Coronary artery (tissue), 2 donors: ENCODE results near the gene ZBTB20.

Experiments used
- DNase-seq: peaks from one replicate; pipeline ENCODE4 v3.0.0-alpha.2; 2017; ENCODE audit warnings: low spot score
- H3K27ac ChIP-seq, 2 donors: fragments of 200-600 bp; sonication (generic); one replicate each; pipeline ENCODE4 v1.5.1; 2016 to 2019
- H3K4me3 ChIP-seq: fragments of 200-600 bp; sonication (generic); 2 replicates; pipeline ENCODE4 v1.5.1; 2016; ENCODE audit warnings: mild to moderate bottlenecking, moderate library complexity
- CTCF ChIP-seq: fragments of 200-600 bp; sonication (generic); IDR thresholded peaks from one replicate; pipeline ENCODE4 v1.5.1; 2019; ENCODE audit warnings: antibody characterized with exemption

ZBTB20 gene

GRCh38 chr3:114552527-114552812 lies 594.6 kb downstream of the ZBTB20 start:
- TF ChIP-seq CTCF: no peak
- Histone ChIP-seq H3K4me3 (no peak overlapping the region), H3K27ac (no peak overlapping the region)
- no peak for DNase-seq

GRCh38 chr3:114551770-114552526 lies 595.1 kb downstream of the ZBTB20 start:
- no peak for TF ChIP-seq CTCF
- no peak for DNase-seq

GRCh38 chr3:114550165-114550564 lies 596.9 kb downstream of the ZBTB20 start:
- Histone ChIP-seq H3K4me3 (no peak overlapping the region), H3K27ac (no peak overlapping the region)
- DNase-seq: no peak
- TF ChIP-seq CTCF: no peak

More at GRCh38 chr3:114551770-114552526, 595.1 kb downstream of the ZBTB20 start:
- Histone ChIP-seq H3K27ac (no peak overlapping the region), H3K4me3 (no peak overlapping the region)

- Histone ChIP-seq H3K27ac (no peak overlapping the region), H3K4me3 (no peak overlapping the region)
- TF ChIP-seq CTCF: no peak
- no peak for DNase-seq
Observed at GRCh38 chr3:114545193-114545592, 601.9 kb downstream of the ZBTB20 start.

GRCh38 chr3:114542359-114542758 lies 604.7 kb downstream of the ZBTB20 start:
- no peak for DNase-seq
- TF ChIP-seq CTCF: no peak
- Histone ChIP-seq H3K4me3 (no peak overlapping the region), H3K27ac (no peak overlapping the region)

- Histone ChIP-seq H3K27ac (no peak overlapping the region), H3K4me3 (no peak overlapping the region)
- TF ChIP-seq CTCF: no peak
- no peak for DNase-seq
Observed at GRCh38 chr3:114539525-114539924, 607.6 kb downstream of the ZBTB20 start.

GRCh38 chr3:114538211-114538610 lies 608.9 kb downstream of the ZBTB20 start:
- TF ChIP-seq CTCF: no peak
- Histone ChIP-seq H3K4me3 (no peak overlapping the region), H3K27ac (no peak overlapping the region)
- no peak for DNase-seq
